ENCODE data around the gene DGKH. TPM values are rescaled to one million over a fixed set of nuclear protein-coding genes. Genes with fewer than 3 reads are reported as not detected.

Gene DGKH
- total RNA-seq, 1 experiment from 2014 or later, result 19.1 TPM

GRCh38 chr13:42239644-42240043 is 191.2 kb downstream of the DGKH start:
- DNase-seq, result no peak
- H3K27me3 Mint-ChIP-seq (ENCODE audit: unreplicated experiment), result no peaks in the 10 kb centered on the region
- no peak for TF ChIP-seq CTCF (IDR thresholded peaks at IDR 0.05; ENCODE audit: unreplicated experiment)
- H3K27ac Mint-ChIP-seq (ENCODE audit: unreplicated experiment), result no peak overlapping the region
- no peaks in the 10 kb centered on the region for H3K4me1 Mint-ChIP-seq (ENCODE audit: low read depth, unreplicated experiment)
- H3K4me3 Mint-ChIP-seq (ENCODE audit: low read depth, unreplicated experiment), result no peak overlapping the region
- CTCF ChIA-PET, result no interaction called here
- intact Hi-C loops (cut with micrococcal nuclease; ENCODE audit: unreplicated experiment), result no loop called here
- no peaks in the 10 kb centered on the region for H3K9me3 Mint-ChIP-seq (ENCODE audit: low read depth, unreplicated experiment)
- H3K36me3 Mint-ChIP-seq (ENCODE audit: insufficient read depth, unreplicated experiment), result no peaks in the 10 kb centered on the region
- BruUV-seq (replicated peaks), result no TSS peak

GRCh38 chr13:42246541-42246940 is 198.1 kb downstream of the DGKH start:
- CTCF ChIA-PET, result no interaction called here
- intact Hi-C loops (cut with micrococcal nuclease; ENCODE audit: unreplicated experiment), result no loop called here
- no peak overlapping the region for H3K4me3 Mint-ChIP-seq (ENCODE audit: low read depth, unreplicated experiment)
- no peak overlapping the region for H3K27ac Mint-ChIP-seq (ENCODE audit: unreplicated experiment)
- no peaks in the 10 kb centered on the region for H3K27me3 Mint-ChIP-seq (ENCODE audit: unreplicated experiment)
- no peaks in the 10 kb centered on the region for H3K4me1 Mint-ChIP-seq (ENCODE audit: low read depth, unreplicated experiment)
- no peaks in the 10 kb centered on the region for H3K9me3 Mint-ChIP-seq (ENCODE audit: low read depth, unreplicated experiment)
- no peak for TF ChIP-seq CTCF (IDR thresholded peaks at IDR 0.05; ENCODE audit: unreplicated experiment)
- no peaks in the 10 kb centered on the region for H3K36me3 Mint-ChIP-seq (ENCODE audit: insufficient read depth, unreplicated experiment)
- no peak for DNase-seq
- no TSS peak for BruUV-seq (replicated peaks)

GRCh38 chr13:42247883-42248282 is 199.4 kb downstream of the DGKH start:
- H3K27ac Mint-ChIP-seq (ENCODE audit: unreplicated experiment), result no peak overlapping the region
- no peaks in the 10 kb centered on the region for H3K36me3 Mint-ChIP-seq (ENCODE audit: insufficient read depth, unreplicated experiment)
- no peaks in the 10 kb centered on the region for H3K27me3 Mint-ChIP-seq (ENCODE audit: unreplicated experiment)
- CTCF ChIA-PET, result interaction anchor here (0.5 kb wide), 1 partner anchor 576 kb away, joined by 3 read pairs; no protein-coding TSS in a partner anchor
- no TSS peak for BruUV-seq (replicated peaks)
- TF ChIP-seq CTCF (IDR thresholded peaks at IDR 0.05; ENCODE audit: unreplicated experiment), result no peak
- no peak for DNase-seq
- H3K9me3 Mint-ChIP-seq (ENCODE audit: low read depth, unreplicated experiment), result no peaks in the 10 kb centered on the region
- H3K4me1 Mint-ChIP-seq (ENCODE audit: low read depth, unreplicated experiment), result no peaks in the 10 kb centered on the region
- intact Hi-C loops (cut with micrococcal nuclease; ENCODE audit: unreplicated experiment), result no loop called here
- H3K4me3 Mint-ChIP-seq (ENCODE audit: low read depth, unreplicated experiment), result no peak overlapping the region

GRCh38 chr13:42255886-42256285 is 207.4 kb downstream of the DGKH start:
- Mint-ChIP-seq H3K36me3 (ENCODE audit: insufficient read depth, unreplicated experiment) (no peaks in the 10 kb centered on the region), H3K4me1 (ENCODE audit: low read depth, unreplicated experiment) (no peaks in the 10 kb centered on the region), H3K9me3 (ENCODE audit: low read depth, unreplicated experiment) (no peaks in the 10 kb centered on the region), H3K27ac (ENCODE audit: unreplicated experiment) (no peak overlapping the region), H3K27me3 (ENCODE audit: unreplicated experiment) (no peaks in the 10 kb centered on the region), H3K4me3 (ENCODE audit: low read depth, unreplicated experiment) (no peak overlapping the region)
- intact Hi-C loops (cut with micrococcal nuclease; ENCODE audit: unreplicated experiment), result no loop called here
- CTCF ChIA-PET, result no interaction called here
- TF ChIP-seq CTCF (IDR thresholded peaks at IDR 0.05; ENCODE audit: unreplicated experiment), result no peak
- no TSS peak for BruUV-seq (replicated peaks)
- DNase-seq, result no peak

Measured in Calu3 (cell line).